Mesenchymal stem cell (in vitro differentiated cells and primary cell): ENCODE measurements around the gene RIMBP3B. TPM values are rescaled to one million over a fixed set of nuclear protein-coding genes. Genes with fewer than 3 reads are reported as not detected.

Experiments
- small RNA-seq: library from polyadenylated mRNA; stranded (forward); fragments of <200 nt; extraction: miRNeasy Mini kit (QIAGEN cat#:217004); gene quantifications from one replicate; pipeline ENCODE3, GENCODE V24; 2013; ENCODE audit warnings: low read depth

The RIMBP3B gene

Small RNA genes within 50 kb of the gene (small RNA-seq; reads per million reads assigned to genes)
- gene RF00492 (not detected), gene RN7SKP63 (not detected)
